A172 (cell line): ENCODE results near the gene CCDC97. TPM values are rescaled to one million over a fixed set of nuclear protein-coding genes. Genes with fewer than 3 reads are reported as not detected.

Experiments
- DNase-seq: peaks from one replicate; pipeline ENCODE4 v3.0.0-alpha.2; 2015; ENCODE audit warnings: low spot score
- total RNA-seq: library from RNA; depleted of rRNA; stranded (reverse); fragments of >200 nt; shearing (Covaris generic); gene quantifications from 2 replicates; pipeline ENCODE4 v1.2.3, GENCODE V29; 2014

CCDC97 gene
- total RNA-seq, 1 experiment from 2014 or later, result 8.3 TPM

GRCh38 chr19:41298348-41298964, 11.5 kb upstream of the CCDC97 start:
- DNase-seq, result no peak

GRCh38 chr19:41299046-41299754, 10.8 kb upstream of the CCDC97 start:
- DNase-seq, result no peak

- DNase-seq, result no peak
Measured at GRCh38 chr19:41299755-41300089, 10.2 kb upstream of the CCDC97 start.

DNA sequence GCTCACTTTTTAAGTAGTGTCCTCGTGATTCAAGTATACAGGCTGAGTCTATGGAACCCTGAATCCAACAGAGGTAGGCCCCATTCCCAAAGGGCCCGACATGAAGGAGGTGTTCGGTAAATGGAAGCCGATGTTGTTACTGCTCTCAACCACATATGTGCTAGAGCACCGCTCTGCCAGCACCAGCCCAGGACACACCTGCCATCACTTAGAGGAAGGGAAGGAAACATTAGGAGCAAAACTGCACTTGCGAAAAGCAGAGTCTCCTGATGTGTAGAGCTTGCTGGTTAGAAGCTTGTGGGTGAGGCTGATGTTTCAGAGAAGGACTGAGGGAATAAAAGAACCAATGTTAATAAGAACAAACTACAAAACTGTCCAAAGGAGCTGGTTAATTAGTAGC, 9.4 kb upstream of the CCDC97 start:
- DNase-seq, result no peak

DNA sequence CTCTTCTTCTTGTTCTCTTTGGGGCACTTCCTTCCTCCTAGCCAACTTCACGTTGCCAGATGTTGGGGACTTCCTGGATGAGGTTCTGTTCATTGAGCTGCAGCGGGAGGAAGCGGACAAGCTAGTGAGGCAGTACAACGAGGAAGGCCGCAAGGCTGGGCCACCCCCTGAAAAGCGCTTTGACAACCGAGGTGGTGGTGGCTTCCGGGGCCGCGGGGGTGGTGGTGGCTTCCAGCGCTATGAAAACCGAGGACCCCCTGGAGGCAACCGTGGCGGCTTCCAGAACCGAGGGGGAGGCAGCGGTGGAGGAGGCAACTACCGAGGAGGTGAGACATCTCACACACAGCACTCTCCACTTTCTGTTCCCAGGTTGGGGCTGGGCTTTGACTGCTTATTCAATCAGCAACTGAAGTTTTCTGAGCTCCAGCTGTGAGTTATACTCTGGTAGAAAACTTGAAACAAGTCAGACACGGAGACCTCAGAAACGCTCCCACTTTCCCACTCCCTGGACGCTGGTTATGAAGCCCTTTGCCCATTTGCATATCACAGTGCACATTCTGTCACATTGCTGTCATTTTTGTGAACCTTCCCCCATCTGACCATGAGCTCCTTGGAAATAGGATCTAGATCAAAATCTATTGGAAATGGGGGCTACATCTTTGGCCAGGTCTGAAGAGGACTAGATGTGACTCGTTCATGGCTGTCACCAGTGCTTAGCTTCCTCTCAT, 7.2 kb upstream of the CCDC97 start:
- DNase-seq, result no peak

GRCh38 chr19:41303954-41304353, 6.0 kb upstream of the CCDC97 start:
- DNase-seq, result no peak

GRCh38 chr19:41304706-41305483, 5.1 kb upstream of the CCDC97 start:
- DNase-seq, result no peak

DNA sequence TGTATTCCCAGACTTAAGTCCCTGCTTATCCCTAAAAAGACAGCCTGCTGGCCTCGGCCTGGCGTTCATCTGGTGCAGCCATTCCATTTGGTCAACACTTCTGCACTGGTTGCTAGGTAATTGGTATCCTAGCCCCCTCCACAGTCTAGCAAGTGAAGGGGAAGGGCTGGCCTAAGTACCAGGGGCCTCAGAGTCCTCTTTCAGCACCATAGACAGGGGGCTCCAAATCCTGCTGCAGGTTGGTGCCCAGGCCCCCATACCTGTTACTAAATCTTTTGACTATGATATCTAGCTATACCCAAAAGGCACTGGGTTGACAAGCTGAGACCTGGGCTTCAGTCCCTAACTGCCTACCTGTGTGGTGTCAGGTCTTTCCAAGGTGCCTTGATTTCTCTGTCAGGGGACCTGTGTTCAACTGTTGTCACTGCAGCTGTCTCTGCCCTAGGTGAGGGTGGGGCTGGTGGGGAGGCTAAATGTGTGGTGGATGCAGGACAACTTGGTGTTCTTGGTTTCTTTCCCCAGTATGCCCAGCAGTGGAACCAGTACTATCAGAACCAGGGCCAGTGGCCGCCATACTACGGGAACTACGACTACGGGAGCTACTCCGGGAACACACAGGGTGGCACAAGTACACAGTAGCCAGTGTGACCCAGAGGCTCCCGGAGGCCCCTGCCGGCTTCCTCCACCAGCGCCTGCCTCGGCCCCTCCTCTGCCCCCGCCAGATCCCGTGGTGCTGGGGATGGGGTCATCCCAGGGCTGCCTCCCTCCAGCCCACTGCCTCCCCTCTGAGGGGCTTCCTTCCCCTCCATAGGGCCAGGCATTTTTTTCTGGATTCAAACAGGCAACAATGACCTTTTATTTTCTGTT, 3.8 kb upstream of the CCDC97 start:
- DNase-seq, result no peak

DNA sequence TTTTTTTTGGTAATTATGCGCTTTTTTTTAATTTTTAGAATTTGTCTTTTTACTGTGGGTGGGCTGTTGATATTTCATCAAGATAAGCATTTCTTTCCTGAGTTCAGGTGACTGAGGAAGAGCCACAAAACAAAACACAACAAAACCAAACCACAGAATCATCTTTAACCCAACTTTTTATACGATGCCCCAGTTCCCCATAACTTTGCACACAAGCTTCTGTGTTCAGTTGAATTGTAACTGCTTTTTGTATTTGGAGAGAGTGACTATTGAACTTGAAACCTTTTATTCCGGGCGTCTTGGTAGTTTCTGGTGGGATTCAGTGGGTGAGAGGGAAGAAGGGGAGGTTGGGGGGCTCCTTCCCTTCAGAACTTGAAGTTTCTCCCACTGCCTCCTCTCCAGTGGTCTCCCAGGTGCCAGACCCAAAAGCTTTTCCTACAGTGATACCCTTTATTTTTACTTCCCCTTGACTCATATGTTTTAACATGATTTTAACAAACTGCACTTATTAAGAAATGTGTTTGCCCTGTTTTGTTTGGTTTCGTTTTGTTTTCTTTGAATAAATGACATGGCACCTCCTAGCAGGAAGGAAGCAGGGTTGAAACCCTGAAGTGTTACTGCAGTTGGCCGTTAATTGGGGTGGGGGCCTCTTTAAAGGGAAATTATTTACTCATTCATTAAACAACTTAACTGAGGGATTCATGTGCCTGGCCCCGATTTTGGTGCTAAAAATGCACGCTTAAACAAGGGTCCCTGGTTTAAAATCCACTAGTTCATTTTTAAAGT, 2.7 kb upstream of the CCDC97 start:
- no peak for DNase-seq

DNA sequence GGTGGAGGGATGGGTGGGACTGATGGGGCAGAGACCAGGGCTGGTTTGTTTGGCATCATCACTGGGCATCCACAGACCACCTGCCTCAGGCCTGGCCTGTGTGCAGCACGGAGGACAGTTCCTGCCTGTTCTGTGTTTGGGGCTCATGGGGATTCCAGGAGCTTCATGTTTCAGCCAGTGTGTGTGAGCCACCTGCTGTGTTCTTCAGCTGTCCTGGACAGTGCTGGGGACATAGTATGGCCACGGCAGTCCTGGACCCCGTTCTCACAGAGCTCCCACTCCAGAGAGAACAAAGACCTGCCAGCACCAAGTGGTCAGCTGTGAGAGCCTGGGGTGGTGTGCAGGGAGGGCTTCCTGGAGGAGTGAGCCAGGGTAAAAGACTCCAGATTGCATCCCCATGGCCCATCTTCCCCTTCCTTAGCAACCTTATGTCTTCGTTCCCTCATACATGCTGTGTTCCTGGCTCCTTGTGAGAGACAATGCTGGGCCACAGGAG, 2.0 kb upstream of the CCDC97 start:
- no peak for DNase-seq

DNA sequence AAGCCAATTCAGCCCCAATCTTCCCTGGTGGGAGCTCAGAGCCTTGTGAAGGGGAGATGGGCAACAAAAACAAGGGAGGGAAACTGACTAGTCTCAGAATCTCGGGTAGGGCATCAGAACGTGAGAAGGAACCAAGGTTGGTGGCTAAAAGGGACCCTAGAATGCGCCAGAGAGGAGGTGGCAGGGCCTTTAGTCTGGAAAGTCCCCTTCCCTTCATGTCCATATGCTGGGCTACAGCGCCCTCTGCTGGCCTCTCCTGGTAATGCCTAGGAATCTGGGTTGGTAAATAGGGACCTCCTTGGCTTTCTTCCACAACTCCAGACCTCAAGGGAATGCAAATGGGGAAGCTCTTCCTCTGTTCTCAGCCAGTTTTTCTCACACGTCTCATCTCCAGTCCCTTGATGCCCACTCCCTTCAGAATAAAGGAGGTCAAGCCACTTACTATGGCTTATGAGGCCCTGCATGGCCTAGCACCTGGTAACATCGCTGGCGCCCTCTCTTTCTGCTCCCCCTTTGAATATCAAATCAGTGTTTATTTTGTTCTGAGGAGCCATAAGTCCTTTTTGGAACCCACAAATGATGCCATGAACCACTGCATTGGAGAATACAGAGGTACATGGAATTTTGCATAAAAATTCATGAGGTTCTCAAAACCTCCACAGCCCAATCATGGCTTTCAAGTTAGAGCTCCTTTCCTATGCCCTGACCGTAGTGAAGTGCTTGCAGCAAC, 1.4 kb upstream of the CCDC97 start:
- peak; percentile 85 for DNase-seq

- DNase-seq, result no peak
Measured at GRCh38 chr19:41309180-41310032, 566 bp upstream of the CCDC97 start.

- no peak for DNase-seq
Measured at GRCh38 chr19:41311072-41311471, 1.1 kb downstream of the CCDC97 start.

GRCh38 chr19:41311613-41312012, 1.6 kb downstream of the CCDC97 start:
- no peak for DNase-seq

DNA sequence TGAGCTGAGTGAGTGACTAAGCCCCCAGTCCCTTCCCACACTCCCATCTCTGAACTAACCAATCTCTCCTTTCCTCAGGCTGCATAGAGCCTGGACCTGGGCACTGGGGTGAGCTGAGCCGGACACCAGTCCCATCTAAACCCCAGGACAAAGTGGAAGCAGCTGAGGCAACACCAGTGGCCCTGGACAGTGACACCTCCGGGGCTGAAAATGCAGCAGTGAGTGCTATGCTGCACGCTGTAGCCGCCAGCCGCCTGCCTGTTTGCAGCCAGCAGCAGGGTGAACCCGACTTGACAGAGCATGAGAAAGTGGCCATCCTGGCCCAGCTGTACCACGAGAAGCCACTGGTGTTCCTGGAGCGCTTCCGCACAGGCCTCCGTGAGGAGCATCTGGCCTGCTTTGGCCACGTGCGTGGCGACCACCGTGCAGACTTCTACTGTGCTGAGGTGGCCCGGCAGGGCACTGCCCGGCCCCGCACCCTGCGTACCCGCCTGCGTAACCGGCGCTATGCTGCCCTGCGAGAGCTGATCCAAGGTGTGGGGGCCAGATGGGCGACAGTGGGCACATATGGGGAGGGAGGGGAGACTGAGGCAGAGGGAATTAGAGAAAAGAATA, 6.4 kb downstream of the CCDC97 start:
- DNase-seq, result no peak

GRCh38 chr19:41318696-41319499, 8.9 kb downstream of the CCDC97 start:
- no peak for DNase-seq

DNA sequence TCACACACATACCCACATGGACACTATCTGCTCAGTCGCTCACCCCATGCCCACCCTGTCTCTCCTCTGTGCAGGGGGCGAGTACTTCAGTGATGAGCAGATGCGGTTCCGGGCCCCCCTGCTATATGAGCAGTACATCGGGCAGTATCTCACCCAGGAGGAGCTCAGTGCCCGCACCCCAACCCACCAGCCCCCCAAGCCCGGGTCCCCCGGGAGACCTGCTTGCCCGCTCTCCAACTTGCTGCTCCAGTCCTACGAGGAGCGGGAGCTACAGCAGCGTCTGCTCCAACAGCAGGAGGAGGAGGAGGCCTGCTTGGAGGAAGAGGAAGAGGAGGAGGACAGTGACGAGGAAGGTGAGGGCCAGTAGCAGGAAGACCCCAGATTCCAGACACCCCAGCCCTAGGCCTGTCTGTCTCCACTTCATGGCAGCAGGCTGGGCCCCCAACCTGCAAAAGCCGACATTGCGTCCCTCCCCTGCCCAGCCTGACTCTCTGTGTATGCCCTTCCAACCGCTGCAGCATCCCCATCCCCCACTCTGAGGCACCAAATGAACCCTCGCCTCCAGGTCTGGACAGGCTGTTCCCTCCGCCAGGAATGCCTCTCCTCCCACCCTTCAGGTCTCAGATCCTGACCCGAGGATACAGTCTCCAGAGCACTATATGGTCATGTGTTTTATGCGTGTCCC, 9.7 kb downstream of the CCDC97 start:
- no peak for DNase-seq
